PFSK-1 (cell line): ENCODE data around the gene LILRB5.

ENCODE experiments used
- FOXP2 ChIP-seq: optimal IDR thresholded peaks from 2 replicates; pipeline ENCODE3; 2011; ENCODE audit warnings: borderline replicate concordance, control low read depth, inconsistent platforms; ENCODE audit not compliant: insufficient read depth; ENCODE audit errors: extremely low read length, extremely low read depth
- POLR2AphosphoS5 ChIP-seq: IDR thresholded peaks from 2 replicates; pipeline ENCODE4 v1.6.1; 2012; ENCODE audit warnings: low read depth, mild to moderate bottlenecking, control low read depth, low read length, moderate library complexity
- SIN3A ChIP-seq: IDR thresholded peaks from 2 replicates; pipeline ENCODE4 v1.6.1; 2012; ENCODE audit warnings: mild to moderate bottlenecking, low read length, moderate library complexity, borderline replicate concordance; ENCODE audit not compliant: insufficient read depth
- TAF1 ChIP-seq: IDR thresholded peaks from 2 replicates; pipeline ENCODE4 v1.6.1; 2012; ENCODE audit warnings: low read length, control low read depth, borderline replicate concordance; ENCODE audit not compliant: insufficient read depth
- TF ChIP-seq, protein P1 (sequence below), 2 experiments: IDR thresholded peaks; 2 replicates each; pipeline versions ENCODE4 v1.6.1 to v1.8.0; 2011 to 2012; ENCODE audit warnings: low read depth in 2 of 2, low read length in 2 of 2, control low read depth in 1 of 2, inconsistent platforms in 1 of 2, mild to moderate bottlenecking in 1 of 2, moderate library complexity in 1 of 2; ENCODE audit not compliant: insufficient read depth in 1 of 2

The LILRB5 gene

GRCh38 chr19:54271106-54271505 lies 14.0 kb upstream of the LILRB5 start:
- no peak for TF ChIP-seq POLR2AphosphoS5
- TF ChIP-seq FOXP2: no peak
- TF ChIP-seq, protein P1, sequence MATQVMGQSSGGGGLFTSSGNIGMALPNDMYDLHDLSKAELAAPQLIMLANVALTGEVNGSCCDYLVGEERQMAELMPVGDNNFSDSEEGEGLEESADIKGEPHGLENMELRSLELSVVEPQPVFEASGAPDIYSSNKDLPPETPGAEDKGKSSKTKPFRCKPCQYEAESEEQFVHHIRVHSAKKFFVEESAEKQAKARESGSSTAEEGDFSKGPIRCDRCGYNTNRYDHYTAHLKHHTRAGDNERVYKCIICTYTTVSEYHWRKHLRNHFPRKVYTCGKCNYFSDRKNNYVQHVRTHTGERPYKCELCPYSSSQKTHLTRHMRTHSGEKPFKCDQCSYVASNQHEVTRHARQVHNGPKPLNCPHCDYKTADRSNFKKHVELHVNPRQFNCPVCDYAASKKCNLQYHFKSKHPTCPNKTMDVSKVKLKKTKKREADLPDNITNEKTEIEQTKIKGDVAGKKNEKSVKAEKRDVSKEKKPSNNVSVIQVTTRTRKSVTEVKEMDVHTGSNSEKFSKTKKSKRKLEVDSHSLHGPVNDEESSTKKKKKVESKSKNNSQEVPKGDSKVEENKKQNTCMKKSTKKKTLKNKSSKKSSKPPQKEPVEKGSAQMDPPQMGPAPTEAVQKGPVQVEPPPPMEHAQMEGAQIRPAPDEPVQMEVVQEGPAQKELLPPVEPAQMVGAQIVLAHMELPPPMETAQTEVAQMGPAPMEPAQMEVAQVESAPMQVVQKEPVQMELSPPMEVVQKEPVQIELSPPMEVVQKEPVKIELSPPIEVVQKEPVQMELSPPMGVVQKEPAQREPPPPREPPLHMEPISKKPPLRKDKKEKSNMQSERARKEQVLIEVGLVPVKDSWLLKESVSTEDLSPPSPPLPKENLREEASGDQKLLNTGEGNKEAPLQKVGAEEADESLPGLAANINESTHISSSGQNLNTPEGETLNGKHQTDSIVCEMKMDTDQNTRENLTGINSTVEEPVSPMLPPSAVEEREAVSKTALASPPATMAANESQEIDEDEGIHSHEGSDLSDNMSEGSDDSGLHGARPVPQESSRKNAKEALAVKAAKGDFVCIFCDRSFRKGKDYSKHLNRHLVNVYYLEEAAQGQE (IDR thresholded peaks at IDR 0.05; ENCODE audit: insufficient read depth in 1 of 2, low read depth in 2 of 2, low read length in 2 of 2): no peak
- no peak for TF ChIP-seq TAF1
- TF ChIP-seq SIN3A: no peak

- TF ChIP-seq SIN3A (no peak), FOXP2 (no peak), POLR2AphosphoS5 (no peak), TAF1 (no peak)
- TF ChIP-seq, protein P1 (IDR thresholded peaks at IDR 0.05; ENCODE audit: insufficient read depth in 1 of 2, low read depth in 2 of 2, low read length in 2 of 2): no peak
Observed at GRCh38 chr19:54268936-54269335, 11.9 kb upstream of the LILRB5 start.

DNA sequence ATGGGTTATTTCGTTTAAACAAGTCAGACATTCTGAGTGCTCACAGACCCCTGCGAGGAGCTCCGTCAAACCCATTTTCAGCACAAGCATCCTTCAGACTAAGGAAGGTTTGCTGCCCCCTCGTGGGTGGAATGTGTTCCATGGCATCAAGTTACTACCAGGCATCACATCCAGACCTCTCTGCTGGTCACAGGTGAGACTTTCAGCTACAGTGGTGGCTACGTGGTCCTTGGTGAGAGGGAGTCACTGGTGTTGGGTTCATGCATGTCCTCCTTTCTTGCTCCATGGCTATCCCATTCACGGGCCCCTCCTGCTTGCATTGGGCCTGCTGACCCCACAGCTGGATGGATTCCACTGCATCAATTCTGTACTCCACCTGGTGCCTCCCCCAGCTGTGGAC lies 9.1 kb upstream of the LILRB5 start:
- no peak for TF ChIP-seq SIN3A
- no peak for TF ChIP-seq POLR2AphosphoS5
- no peak for TF ChIP-seq FOXP2
- TF ChIP-seq, protein P1 (IDR thresholded peaks at IDR 0.05; ENCODE audit: insufficient read depth in 1 of 2, low read depth in 2 of 2, low read length in 2 of 2): no peak
- no peak for TF ChIP-seq TAF1

GRCh38 chr19:54262470-54262869 lies 5.4 kb upstream of the LILRB5 start:
- TF ChIP-seq, protein P1 (IDR thresholded peaks at IDR 0.05; ENCODE audit: insufficient read depth in 1 of 2, low read depth in 2 of 2, low read length in 2 of 2): no peak
- TF ChIP-seq FOXP2: no peak
- TF ChIP-seq SIN3A: no peak
- TF ChIP-seq POLR2AphosphoS5: no peak
- TF ChIP-seq TAF1: no peak

DNA sequence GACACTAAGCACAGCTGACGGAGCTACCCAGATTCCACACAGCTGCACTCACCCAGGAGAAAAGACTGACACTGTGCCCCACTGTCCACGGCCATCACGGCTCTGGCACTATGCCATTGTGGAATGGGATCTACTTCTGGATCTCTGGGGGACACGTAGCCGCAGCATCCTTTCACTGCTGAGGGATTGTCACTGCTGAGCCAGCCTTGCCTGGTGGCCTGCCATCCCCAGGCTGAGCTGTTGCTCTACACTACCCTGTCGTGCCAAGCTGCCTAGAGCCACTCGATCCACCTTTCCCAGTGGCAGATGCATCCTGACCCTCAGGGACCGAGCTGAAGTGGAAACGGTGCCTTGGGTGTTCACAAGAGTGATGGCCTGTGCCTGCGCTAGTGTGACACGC lies 5.0 kb upstream of the LILRB5 start:
- TF ChIP-seq TAF1 (no peak), SIN3A (no peak), POLR2AphosphoS5 (no peak)
